H1 (cell line): ENCODE measurements around the gene RAB31. TPM values are rescaled to one million over a fixed set of nuclear protein-coding genes. Genes with fewer than 3 reads are reported as not detected.

Experiments used
- CTCF ChIA-PET: fragments of 300-600 bp; sonication (Branson Sonifier 250); formaldehyde crosslinking; loops from one replicate; lab custom pipeline; 2021; ENCODE audit not compliant: partially characterized antibody; lab: Charles Lee
- POLR2A ChIA-PET: fragments of 300-600 bp; sonication (Branson Sonifier 250); formaldehyde crosslinking; loops from one replicate; lab custom pipeline; 2021; ENCODE audit warnings: inconsistent platforms; ENCODE audit not compliant: partially characterized antibody; lab: Charles Lee
- DNase-seq, 2 experiments: peaks; one replicate each; pipeline versions ENCODE4 v3.0.0 to v3.0.0-alpha.2; 2010 to 2022; ENCODE audit warnings: low spot score in 2 of 2, low read depth in 1 of 2, mixed read lengths in 1 of 2
- FAIRE-seq: peaks from 2 replicates; lab custom pipeline; 2011; peaks lifted over from hg19 to GRCh38; lab: Jason Lieb, UNC
- H2AFZ ChIP-seq: 2 replicates; pipeline ENCODE4 v1.8.1; 2012; ENCODE audit warnings: low read length, inconsistent platforms
- H2AK5ac ChIP-seq: 2 replicates; pipeline ENCODE4 v1.6.1; 2013; ENCODE audit warnings: low read depth, low read length
- H2BK120ac ChIP-seq: replicated peaks from 2 replicates; pipeline ENCODE3; 2013; ENCODE audit warnings: low read depth, low read length, inconsistent platforms
- H2BK12ac ChIP-seq: 2 replicates; pipeline ENCODE4 v1.6.1; 2013; ENCODE audit warnings: low read depth, low read length
- H2BK15ac ChIP-seq: 2 replicates; pipeline ENCODE4 v1.6.1; 2013; ENCODE audit warnings: low read length
- H2BK20ac ChIP-seq: 2 replicates; pipeline ENCODE4 v1.6.1; 2013; ENCODE audit warnings: low read length
- H2BK5ac ChIP-seq: 2 replicates; pipeline ENCODE4 v1.6.1; 2013; ENCODE audit warnings: low read depth, low read length
- H3K14ac ChIP-seq: 2 replicates; pipeline ENCODE4 v1.6.1; 2013; ENCODE audit warnings: inconsistent platforms; ENCODE audit not compliant: insufficient read length
- H3K18ac ChIP-seq: 2 replicates; pipeline ENCODE4 v1.6.1; 2013; ENCODE audit warnings: low read length; ENCODE audit errors: extremely low read depth
- H3K23ac ChIP-seq: 2 replicates; pipeline ENCODE4 v1.6.1; 2013; ENCODE audit warnings: inconsistent platforms; ENCODE audit not compliant: insufficient read length
- H3K23me2 ChIP-seq: 2 replicates; pipeline ENCODE4 v1.6.1; 2013; ENCODE audit warnings: low read depth, low read length
- H3K27ac ChIP-seq: 2 replicates; pipeline ENCODE4 v1.6.1; 2011; ENCODE audit warnings: low read depth, low read length, inconsistent platforms
- H3K27me3 ChIP-seq, 4 experiments: replicated peaks in 1 of 4; 1 replicate in 1 of 4; 2 replicates in 3 of 4; pipeline versions ENCODE4 v1.6.1 to v1.8.1; 2011 to 2013; ENCODE audit warnings: low read length in 3 of 4, mild to moderate bottlenecking in 3 of 4, inconsistent platforms in 2 of 4, mixed read lengths in 2 of 4, moderate library complexity in 1 of 4; ENCODE audit not compliant: control insufficient read depth in 3 of 4, insufficient read depth in 3 of 4; ENCODE audit errors: extremely low read depth in 1 of 4
- H3K36me3 ChIP-seq, 4 experiments: 2 replicates each; pipeline versions ENCODE4 v1.6.1 to v1.8.1; 2011 to 2013; ENCODE audit warnings: mild to moderate bottlenecking in 4 of 4, low read length in 3 of 4, moderate library complexity in 2 of 4, control low read depth in 1 of 4, inconsistent platforms in 1 of 4; ENCODE audit not compliant: insufficient read depth in 4 of 4, control insufficient read depth in 2 of 4
- H3K4ac ChIP-seq: replicated peaks from 2 replicates; pipeline ENCODE3; 2013; ENCODE audit warnings: low read length, low read depth, mixed read lengths, inconsistent platforms; ENCODE audit not compliant: insufficient read length
- H3K4me1 ChIP-seq, 4 experiments: replicated peaks in 1 of 4; 1 replicate in 1 of 4; 2 replicates in 3 of 4; pipeline versions ENCODE4 v1.6.1 to v1.8.1; 2011 to 2013; ENCODE audit warnings: low read length in 3 of 4, inconsistent platforms in 2 of 4, mixed read lengths in 1 of 4; ENCODE audit not compliant: insufficient read depth in 4 of 4, control insufficient read depth in 3 of 4
- H3K4me2 ChIP-seq, 2 experiments: 2 replicates each; pipeline versions ENCODE4 v1.6.1 to v1.8.1; 2011 to 2013; ENCODE audit warnings: low read depth in 2 of 2, low read length in 2 of 2, control low read depth in 1 of 2, inconsistent platforms in 1 of 2, mild to moderate bottlenecking in 1 of 2; ENCODE audit not compliant: insufficient read depth in 1 of 2
- H3K4me3 ChIP-seq, 4 experiments: fragments of 200-600, 300-600 bp in 1 of 4; sonication (generic), shearing (Covaris generic), sonication (Bioruptor Twin) in 1 of 4; 2 replicates each; pipeline versions ENCODE4 v1.5.1 to v1.8.1; 2011 to 2016; ENCODE audit warnings: low read length in 4 of 4, low read depth in 3 of 4, control low read depth in 2 of 4, inconsistent platforms in 2 of 4, mild to moderate bottlenecking in 2 of 4, mixed read lengths in 1 of 4, moderate library complexity in 1 of 4; ENCODE audit not compliant: insufficient read depth in 2 of 4; ENCODE audit errors: extremely low read depth in 1 of 4
- H3K56ac ChIP-seq: replicated peaks from 2 replicates; pipeline ENCODE3; 2013; ENCODE audit warnings: low read depth, mild to moderate bottlenecking, mixed read lengths, low read length, inconsistent platforms; ENCODE audit not compliant: insufficient read length
- H3K79me1 ChIP-seq: 2 replicates; pipeline ENCODE4 v1.6.1; 2013; ENCODE audit warnings: low read depth, low read length, control low read depth
- H3K79me2 ChIP-seq, 2 experiments: 2 replicates each; pipeline versions ENCODE4 v1.6.1 to v1.8.1; 2012 to 2013; ENCODE audit warnings: low read length in 2 of 2, mild to moderate bottlenecking in 2 of 2, inconsistent platforms in 1 of 2; ENCODE audit not compliant: insufficient read depth in 2 of 2, control insufficient read depth in 1 of 2
- H3K9ac ChIP-seq, 4 experiments: replicated peaks in 1 of 4; 1 replicate in 1 of 4; 2 replicates in 3 of 4; pipeline versions ENCODE4 v1.6.1 to v1.8.1; 2011 to 2013; ENCODE audit warnings: low read depth in 3 of 4, low read length in 3 of 4, control low read depth in 2 of 4, mild to moderate bottlenecking in 2 of 4, moderate library complexity in 2 of 4, inconsistent platforms in 1 of 4; ENCODE audit errors: extremely low read depth in 1 of 4
- H3K9me3 ChIP-seq, 2 experiments: 2 replicates each; pipeline versions ENCODE4 v1.6.1 to v1.8.1; 2012 to 2013; ENCODE audit warnings: mild to moderate bottlenecking in 2 of 2, moderate library complexity in 2 of 2, control low read depth in 1 of 2, inconsistent platforms in 1 of 2, low read depth in 1 of 2, low read length in 1 of 2, mixed read lengths in 1 of 2; ENCODE audit not compliant: insufficient read depth in 2 of 2
- H4K20me1 ChIP-seq, 2 experiments: replicated peaks in 1 of 2; 2 replicates each; pipeline versions ENCODE3 to v1.8.1; 2011 to 2013; ENCODE audit warnings: inconsistent platforms in 2 of 2, low read length in 2 of 2, mild to moderate bottlenecking in 1 of 2; ENCODE audit not compliant: insufficient read depth in 2 of 2, control insufficient read depth in 1 of 2
- H4K5ac ChIP-seq: 2 replicates; pipeline ENCODE4 v1.6.1; 2013; ENCODE audit warnings: low read length, low read depth, mixed read lengths, inconsistent platforms; ENCODE audit not compliant: insufficient read length
- H4K8ac ChIP-seq: 2 replicates; pipeline ENCODE4 v1.8.0; 2013; ENCODE audit warnings: mild to moderate bottlenecking, moderate library complexity, low read length, inconsistent platforms; ENCODE audit not compliant: insufficient read depth; ENCODE audit errors: extremely low read depth
- H4K91ac ChIP-seq: replicated peaks from 2 replicates; pipeline ENCODE3; 2013; ENCODE audit warnings: low read length, mixed read lengths, inconsistent platforms; ENCODE audit not compliant: insufficient read length
- KDM5A ChIP-seq: fragments of 200-600 bp; IDR thresholded peaks from 2 replicates; pipeline ENCODE4 v1.7.1; 2012; ENCODE audit warnings: mild to moderate bottlenecking, low read length, inconsistent platforms, mixed read lengths
- WGBS, 2 experiments: shearing (Covaris generic) in 1 of 2; methylation state at CpG; one replicate each; pipeline versions ENCODE4 v1.1.6 to v1.1.7; 2013 to 2015; ENCODE audit warnings: low lambda C conversion rate in 2 of 2, mixed read lengths in 2 of 2, inconsistent platforms in 1 of 2, low coverage in 1 of 2, missing lambda C conversion rate in 1 of 2; ENCODE audit not compliant: insufficient replicate concordance in 2 of 2, insufficient coverage in 1 of 2, insufficient read length in 1 of 2; ENCODE audit errors: extremely low coverage in 1 of 2, missing lambda C conversion rate in 1 of 2; 5-methylcytosine and 5-hydroxymethylcytosine counted together
- polyA plus RNA-seq, 7 experiments: library from polyadenylated mRNA; depleted of rRNA in 3 of 7; stranded (reverse) in 5 of 7; unstranded in 2 of 7; fragments of >200 nt in 5 of 7; fragments of 200-250 nt in 2 of 7; gene quantifications; 1 replicate in 5 of 7; 2 replicates in 1 of 7; 4 replicates in 1 of 7; pipeline versions ENCODE4 v1.2.1 to v1.2.3, GENCODE V29; 2011 to 2013; ENCODE audit warnings: missing spikeins in 2 of 7, mixed read lengths in 2 of 7
- total RNA-seq: library from RNA; stranded (reverse); fragmentation: NEBNext Ultra II Directional; extraction: Animal tissue kit (Norgen Biotek cat#: 25700); gene quantifications from 2 replicates; pipeline ENCODE4 v1.2.1, GENCODE V29; 2021

The RAB31 gene
- total and polyA plus RNA-seq, 2 of the 8 experiments (the other 6 are each of a cell fraction or from before 2014, with no cell fraction given): 15.2 to 40.9 TPM

DNA sequence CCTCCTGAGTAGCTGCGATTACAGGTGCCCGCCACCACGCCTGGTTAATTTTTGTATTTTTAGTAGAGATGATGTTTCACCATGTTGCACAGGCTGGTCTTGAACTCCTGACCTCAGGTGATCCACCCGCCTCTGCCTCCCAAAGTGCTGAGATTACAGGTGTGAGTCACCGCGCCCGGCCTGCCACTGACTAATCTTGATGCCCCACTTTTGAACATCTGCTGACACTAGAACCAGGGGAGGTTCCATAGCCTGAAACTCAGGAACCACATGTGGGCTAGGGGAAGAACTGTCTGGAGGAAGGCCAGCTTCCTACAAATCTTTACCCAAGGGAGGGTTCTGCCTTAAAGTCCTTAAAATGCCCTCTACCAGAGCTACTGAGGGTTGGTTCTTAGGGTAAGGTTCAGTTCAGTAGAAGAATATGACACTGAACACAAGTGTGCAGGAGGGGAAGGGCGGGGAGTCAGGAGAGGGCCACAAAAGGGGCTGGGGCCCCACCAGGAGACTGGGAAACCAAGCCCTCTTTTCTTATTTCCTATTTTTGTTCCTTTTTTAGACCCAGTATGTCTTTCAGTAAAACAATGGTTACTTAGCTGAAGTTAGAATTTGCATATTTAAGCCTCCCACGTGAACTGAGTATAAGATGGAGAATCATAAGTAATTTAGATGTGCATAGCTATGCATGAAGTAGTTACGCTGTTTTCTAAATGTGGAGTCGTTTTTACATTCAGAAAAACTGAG, 6.3 kb upstream of the RAB31 start:
- Histone ChIP-seq H3K4me1 (no peaks in the 10 kb centered on the region; a peak in 2 of 7 replicates), H3K18ac (0 out of 2 replicates have a peak overlapping the region, but pooled peaks have one; percentile 14), H4K91ac (no peak overlapping the region), H3K23ac (no peak overlapping the region), H3K4me3 (no peak overlapping the region), H4K5ac (no peak overlapping the region), H3K79me1 (no peaks in the 10 kb centered on the region), H3K27me3 (peaks cover 0 to 5% (median 4%) of the 10 kb centered on the region in 4 experiments; a peak in 4 of 7 replicates), H3K56ac (no peak overlapping the region), H3K27ac (no peak overlapping the region), H3K14ac (no peak overlapping the region), H2BK15ac (no peak overlapping the region; the same call in 1 of the 2 replicates), H2BK120ac (no peak overlapping the region), H2AK5ac (no peak overlapping the region), H3K9me3 (no peaks in the 10 kb centered on the region), H3K23me2 (no peaks in the 10 kb centered on the region), H4K20me1 (no peaks in the 10 kb centered on the region), H2BK12ac (no peak overlapping the region), H3K9ac (no peak overlapping the region), H2AFZ (no peak overlapping the region), H2BK20ac (no peak overlapping the region), H4K8ac (no peak overlapping the region; the same call in 1 of the 2 replicates), H3K79me2 (no peaks in the 10 kb centered on the region), H3K4ac (no peak overlapping the region), H3K36me3 (no peaks in the 10 kb centered on the region), H2BK5ac (no peak overlapping the region), H3K4me2 (no peak overlapping the region)
- WGBS, 2 experiments: 88% methylated on average over 11 of the region's 11 CpGs; no CpG with 5 or more reads in 1 of the 2 experiments
- CTCF ChIA-PET: interaction anchor here (0.6 to 0.9 kb wide), 2 partner anchors 11 to 156 kb away, joined by 3 read pairs; no protein-coding TSS in a partner anchor
- no peak for FAIRE-seq
- POLR2A ChIA-PET: no interaction called here
- no peak for DNase-seq
- TF ChIP-seq KDM5A: no peak
